KMS-11 (cell line): ENCODE results near the gene ZNF136.

Experiments
- H2AFZ ChIP-seq: fragments of 200-600 bp; sonication (generic); 2 replicates; pipeline ENCODE4 v1.6.1; 2016; ENCODE audit warnings: antibody characterized with exemption, mixed run types, low read depth
- H3K27ac ChIP-seq: fragments of 200-600 bp; sonication (generic); 2 replicates; pipeline ENCODE4 v1.6.1; 2016; ENCODE audit warnings: mild to moderate bottlenecking, mixed run types
- H3K27me3 ChIP-seq: fragments of 200-600 bp; sonication (generic); 2 replicates; pipeline ENCODE4 v1.6.1; 2017; ENCODE audit warnings: mild to moderate bottlenecking, low read depth, mixed run types, moderate library complexity; ENCODE audit not compliant: insufficient read depth
- H3K36me3 ChIP-seq: fragments of 200-600 bp; sonication (generic); 2 replicates; pipeline ENCODE4 v1.6.1; 2017; ENCODE audit warnings: mild to moderate bottlenecking, mixed run types; ENCODE audit not compliant: insufficient read depth
- H3K4me1 ChIP-seq: fragments of 200-600 bp; sonication (generic); 2 replicates; pipeline ENCODE4 v1.6.1; 2016; ENCODE audit warnings: mild to moderate bottlenecking, low read depth, mixed run types; ENCODE audit not compliant: poor library complexity, severe bottlenecking
- H3K4me2 ChIP-seq: fragments of 200-600 bp; sonication (generic); 2 replicates; pipeline ENCODE4 v1.7.0; 2016; ENCODE audit warnings: mild to moderate bottlenecking, mixed run types
- H3K4me3 ChIP-seq: fragments of 200-600 bp; sonication (generic); IDR thresholded peaks from 2 replicates; pipeline ENCODE4 v1.6.1; 2017; ENCODE audit warnings: low read depth, low read length, mixed read lengths; ENCODE audit not compliant: insufficient read depth
- H3K79me2 ChIP-seq: fragments of 200-600 bp; sonication (generic); 2 replicates; pipeline ENCODE4 v1.6.1; 2016; ENCODE audit warnings: low read depth, mixed run types; ENCODE audit not compliant: insufficient read depth
- H3K9ac ChIP-seq: fragments of 200-600 bp; sonication (generic); 2 replicates; pipeline ENCODE4 v1.6.1; 2016; ENCODE audit warnings: mild to moderate bottlenecking, mixed run types
- H4K20me1 ChIP-seq: fragments of 200-600 bp; sonication (generic); 2 replicates; pipeline ENCODE4 v1.6.1; 2016; ENCODE audit warnings: mild to moderate bottlenecking, mixed run types; ENCODE audit not compliant: insufficient read depth
- TF ChIP-seq, protein P1 (sequence below): fragments of 200-600 bp; sonication (generic); conservative IDR thresholded peaks from 2 replicates; pipeline ENCODE4 v1.6.1; 2017; ENCODE audit warnings: low read depth, mild to moderate bottlenecking, antibody characterized with exemption, low read length, moderate library complexity, mixed read lengths

The ZNF136 gene

DNA sequence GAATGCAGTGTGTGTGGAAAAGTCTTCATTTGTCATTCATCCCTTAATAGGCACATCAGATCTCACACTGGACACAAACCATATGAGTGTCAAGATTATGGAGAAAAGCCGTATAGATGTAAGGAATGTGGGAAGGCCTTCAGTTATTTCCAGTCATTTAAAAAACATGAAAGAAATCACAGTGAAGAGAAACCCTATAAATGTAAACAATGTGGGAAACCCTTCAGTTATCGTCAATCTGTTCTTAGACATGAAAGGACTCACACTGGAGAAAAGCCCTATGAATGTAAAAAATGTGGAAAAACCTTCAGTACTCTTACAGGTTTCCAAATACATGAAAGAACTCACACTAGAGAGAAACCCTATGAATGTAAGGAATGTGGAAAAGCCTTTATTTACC is 45.3 kb downstream of the ZNF136 start:
- Histone ChIP-seq H3K4me1 (no peaks in the 10 kb centered on the region), H3K79me2 (no peaks in the 10 kb centered on the region), H3K9ac (no peak overlapping the region), H3K27ac (no peak overlapping the region), H3K4me3 (no peak overlapping the region), H4K20me1 (no peaks in the 10 kb centered on the region), H2AFZ (no peak overlapping the region), H3K27me3 (no peaks in the 10 kb centered on the region), H3K36me3 (no peaks in the 10 kb centered on the region), H3K4me2 (no peak overlapping the region)
- TF ChIP-seq, protein P1, sequence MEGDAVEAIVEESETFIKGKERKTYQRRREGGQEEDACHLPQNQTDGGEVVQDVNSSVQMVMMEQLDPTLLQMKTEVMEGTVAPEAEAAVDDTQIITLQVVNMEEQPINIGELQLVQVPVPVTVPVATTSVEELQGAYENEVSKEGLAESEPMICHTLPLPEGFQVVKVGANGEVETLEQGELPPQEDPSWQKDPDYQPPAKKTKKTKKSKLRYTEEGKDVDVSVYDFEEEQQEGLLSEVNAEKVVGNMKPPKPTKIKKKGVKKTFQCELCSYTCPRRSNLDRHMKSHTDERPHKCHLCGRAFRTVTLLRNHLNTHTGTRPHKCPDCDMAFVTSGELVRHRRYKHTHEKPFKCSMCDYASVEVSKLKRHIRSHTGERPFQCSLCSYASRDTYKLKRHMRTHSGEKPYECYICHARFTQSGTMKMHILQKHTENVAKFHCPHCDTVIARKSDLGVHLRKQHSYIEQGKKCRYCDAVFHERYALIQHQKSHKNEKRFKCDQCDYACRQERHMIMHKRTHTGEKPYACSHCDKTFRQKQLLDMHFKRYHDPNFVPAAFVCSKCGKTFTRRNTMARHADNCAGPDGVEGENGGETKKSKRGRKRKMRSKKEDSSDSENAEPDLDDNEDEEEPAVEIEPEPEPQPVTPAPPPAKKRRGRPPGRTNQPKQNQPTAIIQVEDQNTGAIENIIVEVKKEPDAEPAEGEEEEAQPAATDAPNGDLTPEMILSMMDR, result no peak

DNA sequence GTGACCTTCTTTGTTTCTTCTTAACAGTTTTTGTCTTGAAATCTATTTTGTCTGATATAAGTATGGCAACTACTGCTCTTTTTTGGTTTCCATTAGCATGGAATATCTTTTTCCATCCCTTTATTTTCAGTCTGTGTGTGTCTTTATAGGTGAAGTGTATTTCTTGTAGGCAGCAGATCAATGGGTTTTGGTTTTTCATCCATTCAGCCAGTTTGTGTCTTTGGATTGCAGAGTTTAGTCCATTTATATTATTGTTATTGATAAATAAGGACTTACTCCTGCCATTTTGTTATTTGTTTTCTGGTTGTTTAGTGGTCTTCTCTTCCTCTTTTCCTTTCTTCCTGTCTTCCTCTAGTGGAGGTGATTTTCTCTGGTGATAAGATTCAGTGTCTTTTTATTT is 54.4 kb downstream of the ZNF136 start:
- Histone ChIP-seq H3K27ac (no peak overlapping the region), H4K20me1 (no peaks in the 10 kb centered on the region), H3K4me3 (no peak overlapping the region), H3K36me3 (no peaks in the 10 kb centered on the region), H3K4me1 (no peaks in the 10 kb centered on the region), H2AFZ (no peak overlapping the region), H3K4me2 (no peak overlapping the region), H3K9ac (no peak overlapping the region), H3K79me2 (no peaks in the 10 kb centered on the region), H3K27me3 (no peaks in the 10 kb centered on the region)
- TF ChIP-seq, protein P1, result no peak

DNA sequence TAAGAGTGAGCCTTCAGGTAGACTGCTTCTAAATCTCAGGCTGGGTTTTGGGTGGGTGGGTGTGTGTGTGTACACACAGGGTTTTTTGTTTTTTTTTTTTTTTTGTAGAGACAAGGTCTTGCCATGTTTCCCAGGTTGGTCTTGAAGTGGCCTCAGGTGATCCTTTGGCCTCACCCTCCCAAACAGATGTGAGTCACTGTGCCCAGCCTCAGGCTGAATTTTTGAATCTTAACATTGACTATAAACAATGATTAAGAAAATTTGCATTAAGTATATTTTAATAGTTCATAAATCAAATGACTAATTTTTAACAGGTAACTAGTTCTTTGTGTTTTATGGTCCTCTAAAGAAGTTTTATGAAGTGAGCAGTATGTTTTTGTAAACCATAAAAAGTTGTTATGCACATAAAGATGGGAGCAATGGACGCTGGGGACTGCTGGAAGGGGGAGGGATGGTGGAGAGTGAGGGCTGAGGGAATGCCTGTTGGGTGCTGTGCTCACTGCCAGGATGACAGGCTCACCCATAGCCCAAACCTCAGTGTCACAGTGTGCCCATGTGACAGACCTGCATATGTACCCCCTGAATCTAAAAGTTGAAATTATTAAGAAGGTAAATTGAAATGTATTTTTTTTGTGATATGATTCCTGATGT is 60.2 kb downstream of the ZNF136 start:
- no peak overlapping the region for H2AFZ ChIP-seq
- H3K36me3 ChIP-seq, result no peaks in the 10 kb centered on the region
- no peak overlapping the region for H3K27ac ChIP-seq
- H3K27me3 ChIP-seq, result no peaks in the 10 kb centered on the region
- H3K4me1 ChIP-seq, result no peaks in the 10 kb centered on the region
- H4K20me1 ChIP-seq, result no peaks in the 10 kb centered on the region
- H3K4me2 ChIP-seq, result no peak overlapping the region
- H3K4me3 ChIP-seq, result no peak overlapping the region
- TF ChIP-seq, protein P1, result no peak
- no peak overlapping the region for H3K9ac ChIP-seq
- H3K79me2 ChIP-seq, result no peaks in the 10 kb centered on the region

DNA sequence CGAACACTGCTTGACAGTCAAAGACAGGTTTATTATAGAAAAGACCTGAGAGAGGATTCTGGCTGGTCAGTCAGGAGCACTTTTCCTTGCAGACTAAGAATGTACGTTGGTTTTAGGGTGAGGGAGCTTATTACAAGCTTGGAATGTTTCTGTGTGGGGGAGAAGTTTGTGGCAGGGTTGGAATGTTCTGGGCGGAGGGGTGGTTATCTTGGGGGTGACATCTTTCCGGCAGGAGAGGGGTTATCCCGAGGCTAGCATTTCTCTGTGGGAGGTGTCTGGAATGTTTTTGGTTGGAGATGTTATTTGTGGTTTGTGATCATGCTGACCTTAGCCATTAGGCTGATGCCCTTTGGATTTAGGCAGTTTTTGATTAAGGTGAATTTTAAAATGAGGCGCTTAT is 61.8 kb downstream of the ZNF136 start:
- H3K4me3 ChIP-seq, result no peak overlapping the region
- no peaks in the 10 kb centered on the region for H3K4me1 ChIP-seq
- H2AFZ ChIP-seq, result no peak overlapping the region
- no peak overlapping the region for H3K4me2 ChIP-seq
- TF ChIP-seq, protein P1, result no peak
- H3K27ac ChIP-seq, result no peak overlapping the region
- no peaks in the 10 kb centered on the region for H3K27me3 ChIP-seq
- H3K36me3 ChIP-seq, result no peaks in the 10 kb centered on the region
- H4K20me1 ChIP-seq, result no peaks in the 10 kb centered on the region
- H3K9ac ChIP-seq, result no peak overlapping the region
- no peaks in the 10 kb centered on the region for H3K79me2 ChIP-seq
